ENCODE measurements around the gene NPW. TPM values are rescaled to one million over a fixed set of nuclear protein-coding genes. Genes with fewer than 3 reads are reported as not detected.

NPW gene
- total RNA-seq, 1 experiment from 2014 or later = 7.1 TPM

- no peak overlapping the region for H3K18ac ChIP-seq (ENCODE audit: insufficient read length, low read depth, low read length)
- H4K5ac ChIP-seq (ENCODE audit: insufficient read length, low read depth, low read length) = no peak overlapping the region
- TF ChIP-seq CTCF (conservative IDR thresholded peaks at IDR 0.05) = no peak
- no peak overlapping the region for H2BK5ac ChIP-seq (ENCODE audit: insufficient read length, low read length)
- peaks cover 3% of the 10 kb centered on the region for H3K23me2 ChIP-seq (ENCODE audit: insufficient read length, low read depth, low read length, poor library complexity, severe bottlenecking)
- H3K23ac ChIP-seq (ENCODE audit: insufficient read length, low read depth, low read length) = no peak overlapping the region
- H3K4me2 ChIP-seq (ENCODE audit: insufficient read depth, insufficient read length, low read length) = no peak overlapping the region
- no peak overlapping the region for H2AK5ac ChIP-seq (ENCODE audit: insufficient read length, low read length)
- H3K4me1 Mint-ChIP-seq = peaks cover 7% of the 10 kb centered on the region in 2 experiments; a peak in 2 of 4 replicates
- H3K9me3 Mint-ChIP-seq = no peaks in the 10 kb centered on the region
- no peak overlapping the region for H4K91ac ChIP-seq (ENCODE audit: insufficient read length, low read depth, low read length)
- H3T11ph ChIP-seq (ENCODE audit: low read length) = no peak overlapping the region
- no peak overlapping the region for H2AFZ ChIP-seq (ENCODE audit: low read length)
- H3K9ac ChIP-seq (ENCODE audit: extremely low read depth, insufficient read length, low read length) = no peak overlapping the region
- no peak overlapping the region for H2BK12ac ChIP-seq (ENCODE audit: insufficient read length, low read depth, low read length)
- no peak overlapping the region for H2BK15ac ChIP-seq (ENCODE audit: low read depth, low read length)
- no peak overlapping the region for H2BK120ac ChIP-seq (ENCODE audit: low read depth, low read length, poor library complexity, severe bottlenecking)
- no peaks in the 10 kb centered on the region for H3K36me3 Mint-ChIP-seq (ENCODE audit: insufficient read depth in 1 of 3, low read depth in 3 of 3)
- H4K8ac ChIP-seq (replicated peaks; ENCODE audit: insufficient read length, low read depth, low read length) = no peak overlapping the region
- no peak overlapping the region for H3K4ac ChIP-seq (ENCODE audit: low read depth, low read length)
- no peaks in the 10 kb centered on the region for H3K79me1 ChIP-seq (ENCODE audit: insufficient read depth, low read depth, low read length, poor library complexity, severe bottlenecking)
- no peak overlapping the region for H3K14ac ChIP-seq (ENCODE audit: insufficient read depth, low read length)
- DNase-seq = no peak
- H3K27me3 Mint-ChIP-seq (ENCODE audit: low read depth) = peaks cover 20% of the 10 kb centered on the region
- no peak overlapping the region for H3K56ac ChIP-seq (ENCODE audit: insufficient read length, low read depth, low read length)
- peaks cover 7% of the 10 kb centered on the region; the same call in 1 of the 2 replicates for H3K27me3 ChIP-seq (ENCODE audit: insufficient read depth, low read length)
- no peaks in the 10 kb centered on the region for H4K20me1 ChIP-seq (ENCODE audit: control insufficient read depth, insufficient read depth, insufficient read length)
- no peak overlapping the region for H3K27ac Mint-ChIP-seq
- H3K27ac ChIP-seq (ENCODE audit: insufficient read length, low read depth, low read length) = no peak overlapping the region
- H3K4me1 ChIP-seq (ENCODE audit: insufficient read depth, low read length) = no peaks in the 10 kb centered on the region
- H3K9me3 ChIP-seq (ENCODE audit: control insufficient read depth, low read depth, low read length) = no peaks in the 10 kb centered on the region
- H3K79me2 ChIP-seq (ENCODE audit: insufficient read depth, low read length) = no peaks in the 10 kb centered on the region
- no peak overlapping the region for H2BK20ac ChIP-seq (ENCODE audit: low read depth, low read length, poor library complexity, severe bottlenecking)
- no CpG with 5 or more reads among the region's 11 CpGs for WGBS (ENCODE audit: extremely low coverage, insufficient read length, low lambda C conversion rate)
- no peak overlapping the region for H3K4me3 Mint-ChIP-seq
Measured at GRCh38 chr16:2030036-2030435, 10.5 kb downstream of the NPW start.

Data from H9 (cell line).